ENCODE results near the gene CLIP3.
"Not testable (repeated sequence)": the region's sequence is repeated elsewhere in the genome, so short reads cannot be mapped to it uniquely, and the experiment has no call there.

DNA sequence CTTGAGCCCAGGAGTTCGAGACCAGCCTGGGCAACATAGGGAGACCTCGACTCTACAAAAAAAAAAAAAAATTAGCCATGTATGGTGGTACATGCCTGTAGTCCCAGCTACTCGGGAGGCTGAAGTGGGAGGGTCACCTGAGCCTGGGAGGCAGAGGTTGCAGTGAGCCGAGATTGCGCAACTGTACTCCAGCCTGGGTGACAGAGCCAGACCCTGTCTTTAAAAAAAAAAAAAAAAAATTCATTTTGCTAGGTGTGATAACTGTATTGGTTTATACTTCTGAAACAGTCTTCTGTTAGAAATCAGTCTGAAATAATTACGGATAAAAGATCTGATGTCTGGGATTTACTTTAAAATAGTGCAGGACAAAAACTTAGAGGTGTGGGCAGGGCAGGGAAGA lies 8.4 kb upstream of the CLIP3 start:
- TF ChIP-seq CEBPB (IDR thresholded peaks at IDR 0.05; ENCODE audit: low read depth); POLR2AphosphoS5 (IDR thresholded peaks at IDR 0.05; ENCODE audit: low read depth, low read length); TCF7L2 (IDR thresholded peaks at IDR 0.05; ENCODE audit: borderline replicate concordance, extremely low read depth, insufficient read depth, insufficient read length); POLR2A (IDR thresholded peaks at IDR 0.05; ENCODE audit: borderline replicate concordance, extremely low read depth, insufficient read depth, insufficient read length); EZH2 (IDR thresholded peaks at IDR 0.05); RAD21 (IDR thresholded peaks at IDR 0.05; ENCODE audit: low read depth); YY1 (IDR thresholded peaks at IDR 0.05; ENCODE audit: extremely low read depth, insufficient replicate concordance, low read depth, low read length); EZH2phosphoT487 (IDR thresholded peaks at IDR 0.05; ENCODE audit: borderline replicate concordance); JUND (IDR thresholded peaks at IDR 0.05): not testable (repeated sequence)
- TF ChIP-seq, protein P1, sequence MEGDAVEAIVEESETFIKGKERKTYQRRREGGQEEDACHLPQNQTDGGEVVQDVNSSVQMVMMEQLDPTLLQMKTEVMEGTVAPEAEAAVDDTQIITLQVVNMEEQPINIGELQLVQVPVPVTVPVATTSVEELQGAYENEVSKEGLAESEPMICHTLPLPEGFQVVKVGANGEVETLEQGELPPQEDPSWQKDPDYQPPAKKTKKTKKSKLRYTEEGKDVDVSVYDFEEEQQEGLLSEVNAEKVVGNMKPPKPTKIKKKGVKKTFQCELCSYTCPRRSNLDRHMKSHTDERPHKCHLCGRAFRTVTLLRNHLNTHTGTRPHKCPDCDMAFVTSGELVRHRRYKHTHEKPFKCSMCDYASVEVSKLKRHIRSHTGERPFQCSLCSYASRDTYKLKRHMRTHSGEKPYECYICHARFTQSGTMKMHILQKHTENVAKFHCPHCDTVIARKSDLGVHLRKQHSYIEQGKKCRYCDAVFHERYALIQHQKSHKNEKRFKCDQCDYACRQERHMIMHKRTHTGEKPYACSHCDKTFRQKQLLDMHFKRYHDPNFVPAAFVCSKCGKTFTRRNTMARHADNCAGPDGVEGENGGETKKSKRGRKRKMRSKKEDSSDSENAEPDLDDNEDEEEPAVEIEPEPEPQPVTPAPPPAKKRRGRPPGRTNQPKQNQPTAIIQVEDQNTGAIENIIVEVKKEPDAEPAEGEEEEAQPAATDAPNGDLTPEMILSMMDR (IDR thresholded peaks at IDR 0.05 in 2 of 3, conservative IDR thresholded peaks at IDR 0.05 in 1 of 3; ENCODE audit: borderline replicate concordance in 1 of 3, insufficient read depth in 1 of 3, low read depth in 2 of 3, low read length in 2 of 3), result not testable (repeated sequence)
- TF ChIP-seq, protein P2, sequence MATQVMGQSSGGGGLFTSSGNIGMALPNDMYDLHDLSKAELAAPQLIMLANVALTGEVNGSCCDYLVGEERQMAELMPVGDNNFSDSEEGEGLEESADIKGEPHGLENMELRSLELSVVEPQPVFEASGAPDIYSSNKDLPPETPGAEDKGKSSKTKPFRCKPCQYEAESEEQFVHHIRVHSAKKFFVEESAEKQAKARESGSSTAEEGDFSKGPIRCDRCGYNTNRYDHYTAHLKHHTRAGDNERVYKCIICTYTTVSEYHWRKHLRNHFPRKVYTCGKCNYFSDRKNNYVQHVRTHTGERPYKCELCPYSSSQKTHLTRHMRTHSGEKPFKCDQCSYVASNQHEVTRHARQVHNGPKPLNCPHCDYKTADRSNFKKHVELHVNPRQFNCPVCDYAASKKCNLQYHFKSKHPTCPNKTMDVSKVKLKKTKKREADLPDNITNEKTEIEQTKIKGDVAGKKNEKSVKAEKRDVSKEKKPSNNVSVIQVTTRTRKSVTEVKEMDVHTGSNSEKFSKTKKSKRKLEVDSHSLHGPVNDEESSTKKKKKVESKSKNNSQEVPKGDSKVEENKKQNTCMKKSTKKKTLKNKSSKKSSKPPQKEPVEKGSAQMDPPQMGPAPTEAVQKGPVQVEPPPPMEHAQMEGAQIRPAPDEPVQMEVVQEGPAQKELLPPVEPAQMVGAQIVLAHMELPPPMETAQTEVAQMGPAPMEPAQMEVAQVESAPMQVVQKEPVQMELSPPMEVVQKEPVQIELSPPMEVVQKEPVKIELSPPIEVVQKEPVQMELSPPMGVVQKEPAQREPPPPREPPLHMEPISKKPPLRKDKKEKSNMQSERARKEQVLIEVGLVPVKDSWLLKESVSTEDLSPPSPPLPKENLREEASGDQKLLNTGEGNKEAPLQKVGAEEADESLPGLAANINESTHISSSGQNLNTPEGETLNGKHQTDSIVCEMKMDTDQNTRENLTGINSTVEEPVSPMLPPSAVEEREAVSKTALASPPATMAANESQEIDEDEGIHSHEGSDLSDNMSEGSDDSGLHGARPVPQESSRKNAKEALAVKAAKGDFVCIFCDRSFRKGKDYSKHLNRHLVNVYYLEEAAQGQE (IDR thresholded peaks at IDR 0.05; ENCODE audit: low read depth), result not testable (repeated sequence)

All from HCT116 (cell line).